ENCODE measurements around the gene LCAT. TPM values are rescaled to one million over a fixed set of nuclear protein-coding genes. Genes with fewer than 3 reads are reported as not detected.
A peak's percentile ranks its signal among the peaks of the same experiment; 100 is the strongest.

LCAT gene
- total RNA-seq, 4 donors from 2014 or later: 6.4 to 16.5 (median 12.1) TPM

GRCh38 chr16:67969254-67970039 is 25.5 kb upstream of the LCAT start:
- TF ChIP-seq, protein P1, sequence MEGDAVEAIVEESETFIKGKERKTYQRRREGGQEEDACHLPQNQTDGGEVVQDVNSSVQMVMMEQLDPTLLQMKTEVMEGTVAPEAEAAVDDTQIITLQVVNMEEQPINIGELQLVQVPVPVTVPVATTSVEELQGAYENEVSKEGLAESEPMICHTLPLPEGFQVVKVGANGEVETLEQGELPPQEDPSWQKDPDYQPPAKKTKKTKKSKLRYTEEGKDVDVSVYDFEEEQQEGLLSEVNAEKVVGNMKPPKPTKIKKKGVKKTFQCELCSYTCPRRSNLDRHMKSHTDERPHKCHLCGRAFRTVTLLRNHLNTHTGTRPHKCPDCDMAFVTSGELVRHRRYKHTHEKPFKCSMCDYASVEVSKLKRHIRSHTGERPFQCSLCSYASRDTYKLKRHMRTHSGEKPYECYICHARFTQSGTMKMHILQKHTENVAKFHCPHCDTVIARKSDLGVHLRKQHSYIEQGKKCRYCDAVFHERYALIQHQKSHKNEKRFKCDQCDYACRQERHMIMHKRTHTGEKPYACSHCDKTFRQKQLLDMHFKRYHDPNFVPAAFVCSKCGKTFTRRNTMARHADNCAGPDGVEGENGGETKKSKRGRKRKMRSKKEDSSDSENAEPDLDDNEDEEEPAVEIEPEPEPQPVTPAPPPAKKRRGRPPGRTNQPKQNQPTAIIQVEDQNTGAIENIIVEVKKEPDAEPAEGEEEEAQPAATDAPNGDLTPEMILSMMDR (IDR thresholded peaks at IDR 0.05): no peak
- intact Hi-C loops (cut with DNase I; ENCODE audit: low total_unique reads): no loop called here
- 38 to 50% methylated on average over 30 to 35 of the region's 40 CpGs for WGBS, 2 donors
- DNase-seq (ENCODE audit: low spot score in 2 of 2): no peak
- peak overlapping the region; percentile 53 for H3K4me3 ChIP-seq (ENCODE audit: low read depth, poor library complexity, severe bottlenecking)

GRCh38 chr16:67968400-67969253 is 24.7 kb upstream of the LCAT start, which contains the start of gene SLC12A4:
TSS of gene SLC12A4 (minus strand) at chr16:67968637. CDS start at chr16:67968553, 84 bp downstream.
- intact Hi-C loops (cut with DNase I; ENCODE audit: low total_unique reads): no loop called here
- H3K4me3 ChIP-seq (ENCODE audit: low read depth, poor library complexity, severe bottlenecking): peak within 1 kb of the TSS; percentile 53
- DNase-seq (ENCODE audit: low spot score in 2 of 2): peak; percentile 71 to 96
- peak in 1 of 2 donors; percentile 46 for TF ChIP-seq POLR2A (IDR thresholded peaks at IDR 0.05)
- TF ChIP-seq, protein P1 (IDR thresholded peaks at IDR 0.05): no peak
- WGBS, 2 donors: 1 to 2% methylated on average over 25 of the region's 78 CpGs

DNA sequence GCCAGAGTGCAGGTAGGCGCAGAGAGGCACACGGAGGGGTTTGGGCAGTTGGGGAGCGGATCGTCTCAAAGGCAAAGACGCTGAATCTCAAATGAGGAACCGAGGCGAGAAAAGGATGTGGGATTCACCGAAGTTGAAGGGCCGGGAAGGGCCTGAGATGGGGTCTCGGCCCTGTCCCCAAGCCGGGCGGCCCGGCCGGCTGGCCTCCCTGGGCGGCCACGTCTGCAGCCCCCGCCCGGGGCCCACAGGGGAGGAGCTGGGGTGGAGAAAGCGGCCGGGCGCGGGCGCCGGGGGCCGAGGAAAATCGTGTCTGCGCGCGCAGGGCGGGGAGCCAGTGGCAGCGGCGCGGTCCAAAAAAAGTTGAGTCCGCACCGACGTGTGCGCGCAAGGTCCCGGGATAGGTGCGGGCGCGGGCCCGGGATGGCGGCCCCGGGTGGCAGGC is 24.1 kb upstream of the LCAT start:
- no peak for DNase-seq (ENCODE audit: low spot score in 2 of 2)
- intact Hi-C loops (cut with DNase I; ENCODE audit: low total_unique reads): no loop called here
- TF ChIP-seq POLR2A (IDR thresholded peaks at IDR 0.05): no peak
- TF ChIP-seq, protein P1 (IDR thresholded peaks at IDR 0.05): no peak
- H3K4me3 ChIP-seq (ENCODE audit: low read depth, poor library complexity, severe bottlenecking): peak overlapping the region; percentile 53
- 0 to 1% methylated on average over 15 to 29 of the region's 45 CpGs for WGBS, 2 donors

GRCh38 chr16:67967183-67967957 is 23.4 kb upstream of the LCAT start:
- DNase-seq (ENCODE audit: low spot score in 2 of 2): no peak
- intact Hi-C loops (cut with DNase I; ENCODE audit: low total_unique reads): no loop called here
- H3K4me3 ChIP-seq (ENCODE audit: low read depth, poor library complexity, severe bottlenecking): peak overlapping the region; percentile 53
- WGBS, 2 donors: 9 to 12% methylated on average over 18 of the region's 18 CpGs
- no peak for TF ChIP-seq POLR2A (IDR thresholded peaks at IDR 0.05)
- TF ChIP-seq, protein P1 (IDR thresholded peaks at IDR 0.05): no peak

- intact Hi-C loops (cut with DNase I; ENCODE audit: low total_unique reads): no loop called here
- H3K4me3 ChIP-seq (ENCODE audit: low read depth, poor library complexity, severe bottlenecking): no peak overlapping the region
- WGBS, 2 donors: 15 to 42% methylated on average over 3 of the region's 3 CpGs
- no peak for TF ChIP-seq POLR2A (IDR thresholded peaks at IDR 0.05)
- TF ChIP-seq, protein P1 (IDR thresholded peaks at IDR 0.05): no peak
- DNase-seq (ENCODE audit: low spot score in 2 of 2): no peak
These were observed 22.7 kb upstream of the LCAT start for GRCh38 chr16:67966549-67967182.
